Spleen (tissue), 7 donors: ENCODE results near the gene CORT.

Source experiments
- POLR2A ChIP-seq, 3 donors: fragments of 450-650 bp; IDR thresholded peaks; one replicate each; pipeline ENCODE4 v1.5.1; 2017; ENCODE audit warnings: antibody characterized with exemption in 3 of 3, mild to moderate bottlenecking in 1 of 3
- POLR2AphosphoS5 ChIP-seq, 3 donors: sonication (generic); formaldehyde crosslinking; IDR thresholded peaks; one replicate each; pipeline ENCODE4 v1.5.1; 2017; ENCODE audit warnings: antibody characterized with exemption in 3 of 3
- TF ChIP-seq, protein P1 (sequence below), 11 experiments: fragments of 200-600 bp in 7 of 11; fragments of 450-650 bp in 4 of 11; sonication (generic) in 4 of 11; IDR thresholded peaks in 8 of 11; conservative IDR thresholded peaks in 3 of 11; 1 replicate in 7 of 11; 2 replicates in 4 of 11; pipeline versions ENCODE4 v1.4.0 to v1.8.0; 2016 to 2021; ENCODE audit warnings: antibody characterized with exemption in 11 of 11, inconsistent platforms in 4 of 11, mild to moderate bottlenecking in 1 of 11
- donor health status: DM: no; HTN: no; CAD: no; lungs with moderate emphysema.
- donor health status: DM: no; HTN: no; CAD: no.
- donor health status: DM: no; HTN: no; CAD: no.

DNA sequence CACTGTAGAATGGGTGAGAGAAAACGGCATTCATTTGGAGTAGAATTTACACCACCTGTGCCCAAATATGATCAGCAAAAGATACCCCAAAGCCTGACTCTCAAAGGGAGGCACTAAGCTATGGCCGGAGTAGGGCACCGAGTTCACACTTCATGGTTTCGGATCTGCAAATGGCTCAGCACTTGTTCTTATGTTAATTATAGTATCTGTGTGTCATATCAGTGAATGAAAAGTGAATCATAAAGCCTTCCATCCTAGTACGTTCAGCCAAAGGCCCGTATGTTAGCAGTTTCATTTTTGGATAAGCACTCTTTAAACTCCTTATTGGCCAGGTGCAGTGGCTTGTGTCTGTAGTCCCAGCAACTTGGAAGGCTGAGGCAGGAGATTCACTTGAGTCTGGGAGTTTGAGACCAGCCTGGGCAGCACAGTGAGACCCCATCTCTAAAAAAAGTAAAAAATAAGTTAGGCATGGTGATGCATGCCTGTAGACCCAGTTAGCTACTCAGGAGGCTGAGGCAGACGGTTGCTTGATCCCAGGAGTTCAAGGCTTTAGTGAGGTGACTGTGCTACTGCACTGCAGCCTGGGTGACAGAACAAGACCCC is 4.9 kb upstream of the CORT start:
- TF ChIP-seq, protein P1, sequence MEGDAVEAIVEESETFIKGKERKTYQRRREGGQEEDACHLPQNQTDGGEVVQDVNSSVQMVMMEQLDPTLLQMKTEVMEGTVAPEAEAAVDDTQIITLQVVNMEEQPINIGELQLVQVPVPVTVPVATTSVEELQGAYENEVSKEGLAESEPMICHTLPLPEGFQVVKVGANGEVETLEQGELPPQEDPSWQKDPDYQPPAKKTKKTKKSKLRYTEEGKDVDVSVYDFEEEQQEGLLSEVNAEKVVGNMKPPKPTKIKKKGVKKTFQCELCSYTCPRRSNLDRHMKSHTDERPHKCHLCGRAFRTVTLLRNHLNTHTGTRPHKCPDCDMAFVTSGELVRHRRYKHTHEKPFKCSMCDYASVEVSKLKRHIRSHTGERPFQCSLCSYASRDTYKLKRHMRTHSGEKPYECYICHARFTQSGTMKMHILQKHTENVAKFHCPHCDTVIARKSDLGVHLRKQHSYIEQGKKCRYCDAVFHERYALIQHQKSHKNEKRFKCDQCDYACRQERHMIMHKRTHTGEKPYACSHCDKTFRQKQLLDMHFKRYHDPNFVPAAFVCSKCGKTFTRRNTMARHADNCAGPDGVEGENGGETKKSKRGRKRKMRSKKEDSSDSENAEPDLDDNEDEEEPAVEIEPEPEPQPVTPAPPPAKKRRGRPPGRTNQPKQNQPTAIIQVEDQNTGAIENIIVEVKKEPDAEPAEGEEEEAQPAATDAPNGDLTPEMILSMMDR (IDR thresholded peaks at IDR 0.05 in 8 of 11, conservative IDR thresholded peaks at IDR 0.05 in 3 of 11): no peak
- TF ChIP-seq POLR2A (IDR thresholded peaks at IDR 0.05) (no peak), POLR2AphosphoS5 (IDR thresholded peaks at IDR 0.05) (no peak)
